RWPE1 (cell line): Measurements from ENCODE around the gene KRTAP4-7.
"Not testable (repeated sequence)": the region's sequence is repeated elsewhere in the genome, so short reads cannot be mapped to it uniquely, and the experiment has no call there.

Source experiments
- CTCF ChIA-PET: fragments of 350-600 bp; sonication (Branson Sonifier 250); formaldehyde crosslinking; extraction: SDS; loops from one replicate; lab custom pipeline; 2021; lab: Yijun Ruan, JAX
- POLR2A ChIA-PET: fragments of 400-600 bp; formaldehyde crosslinking; extraction: SDS; loops from one replicate; lab custom pipeline; 2020; ENCODE audit warnings: antibody characterized with exemption; ENCODE audit not compliant: low non-redundant PET; lab: Yijun Ruan, JAX
- DNase-seq: peaks from one replicate; pipeline ENCODE4 v3.0.0; 2012; ENCODE audit warnings: low spot score
- H3K27ac ChIP-seq: fragments of 450-650 bp; 2 replicates; pipeline ENCODE4 v1.5.1; 2017
- CTCF ChIP-seq: fragments of 450-650 bp; conservative IDR thresholded peaks from 2 replicates; pipeline ENCODE4 v1.5.1; 2017; ENCODE audit warnings: low read depth, mild to moderate bottlenecking

Gene KRTAP4-7

GRCh38 chr17:41107941-41108450, 24.0 kb downstream of the KRTAP4-7 start:
- H3K27ac ChIP-seq = no peak overlapping the region
- DNase-seq = no peak
- TF ChIP-seq CTCF = no peak
- POLR2A ChIA-PET = no interaction called here
- CTCF ChIA-PET = interaction anchor here (0.7 kb wide), 1 partner anchor 304 kb away, joined by 7 read pairs; no protein-coding TSS in a partner anchor

GRCh38 chr17:41108728-41109386, 24.9 kb downstream of the KRTAP4-7 start:
- H3K27ac ChIP-seq, DNase-seq, POLR2A ChIA-PET: not testable (repeated sequence)
- CTCF ChIA-PET = interaction anchor here (0.7 kb wide), 1 partner anchor 305 kb away, joined by 7 read pairs; no protein-coding TSS in a partner anchor

DNA sequence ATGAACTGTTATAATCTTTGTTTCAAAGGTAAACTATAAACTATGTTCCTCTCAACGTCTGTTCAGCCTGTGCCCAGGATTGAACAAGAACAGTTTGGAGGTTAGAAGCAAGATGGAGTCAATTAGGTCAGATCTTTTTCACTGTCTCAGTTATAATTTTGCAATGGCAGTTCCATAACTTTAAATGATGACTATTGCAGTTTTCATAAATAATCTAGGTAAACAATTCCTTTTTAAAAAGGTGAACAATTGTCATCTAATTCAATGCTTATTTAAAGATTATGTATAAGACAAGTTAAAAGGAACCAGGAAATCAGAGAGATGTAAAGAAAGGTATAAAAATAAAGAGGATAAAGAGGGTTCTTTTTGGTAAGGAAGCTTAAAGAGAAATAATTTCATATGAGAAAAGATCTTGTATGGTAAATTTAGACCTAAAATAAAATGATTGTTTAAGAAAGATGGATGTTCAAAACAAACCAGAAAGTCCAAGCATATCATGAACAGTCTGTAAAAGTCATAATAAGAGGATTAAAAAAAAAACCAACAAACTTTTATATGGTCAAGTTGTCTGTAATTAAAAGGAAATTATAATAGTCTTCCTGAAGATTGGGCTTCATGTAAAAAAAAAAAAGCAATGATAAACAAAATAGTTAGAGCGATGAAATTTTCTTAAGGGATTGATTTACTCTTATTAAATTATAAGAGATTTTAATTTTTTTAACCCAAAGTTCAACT, 27.4 kb downstream of the KRTAP4-7 start:
- CTCF ChIA-PET = no interaction called here
- no peak for DNase-seq
- H3K27ac ChIP-seq = no peak overlapping the region
- POLR2A ChIA-PET = no interaction called here
- no peak for TF ChIP-seq CTCF

GRCh38 chr17:41116297-41116696, 32.3 kb downstream of the KRTAP4-7 start:
- CTCF ChIA-PET = no interaction called here
- POLR2A ChIA-PET = no interaction called here
- no peak for TF ChIP-seq CTCF
- no peak for DNase-seq
- H3K27ac ChIP-seq = no peak overlapping the region

DNA sequence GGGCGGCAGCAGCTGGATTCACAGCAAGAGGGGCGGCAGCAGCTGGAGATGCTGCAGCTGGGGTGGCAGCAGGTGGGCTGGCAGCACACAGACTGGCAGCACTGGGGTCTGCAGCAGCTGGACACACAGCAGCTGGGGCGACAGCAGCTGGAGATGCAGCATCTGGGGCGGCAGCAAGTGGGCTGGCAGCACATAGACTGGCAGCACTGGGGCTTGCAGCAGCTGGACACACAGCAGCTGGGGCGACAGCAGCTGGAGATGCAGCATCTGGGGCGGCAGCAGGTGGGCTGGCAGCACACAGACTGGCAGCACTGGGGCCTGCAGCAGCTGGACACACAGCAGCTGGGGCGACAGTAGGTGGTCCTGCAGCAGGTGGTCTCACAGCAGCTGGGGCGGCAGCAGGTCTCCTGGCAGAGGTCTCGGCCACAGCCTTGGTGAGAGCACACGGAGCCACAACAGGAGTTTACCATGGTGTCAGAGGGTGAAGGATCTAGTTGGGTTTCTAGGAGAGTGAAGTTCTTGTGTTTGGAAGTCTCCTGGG, 34.0 kb downstream of the KRTAP4-7 start, which contains the start of gene KRTAP4-11:
KRTAP4-11 (minus strand) TSS at position 528 of the 541 bp plus-strand sequence; CDS start at position 470, 58 bp downstream.
- CTCF ChIA-PET, H3K27ac ChIP-seq, POLR2A ChIA-PET, DNase-seq: not testable (repeated sequence)

DNA sequence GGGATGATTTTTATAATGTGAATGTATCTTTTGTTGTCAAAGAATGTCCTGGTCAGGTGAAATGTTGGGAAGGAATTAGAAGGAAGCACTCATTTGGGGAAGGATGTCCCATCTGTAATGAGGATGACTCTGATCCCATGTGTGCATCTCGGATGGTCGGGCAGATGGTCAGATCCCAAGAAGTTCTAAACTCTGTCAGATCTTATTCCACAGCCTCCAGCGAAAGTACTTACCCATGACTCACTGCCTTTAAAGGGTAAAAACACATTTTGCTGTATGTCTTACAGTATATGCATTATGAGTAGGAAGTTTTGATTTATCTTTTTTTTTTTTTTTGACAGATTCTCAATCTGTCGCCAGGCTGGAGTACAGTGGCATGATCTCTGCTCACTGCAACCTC, 34.8 kb downstream of the KRTAP4-7 start:
- CTCF ChIA-PET = no interaction called here
- POLR2A ChIA-PET = no interaction called here
- H3K27ac ChIP-seq = no peak overlapping the region
- TF ChIP-seq CTCF = no peak
- no peak for DNase-seq

- H3K27ac ChIP-seq, POLR2A ChIA-PET, DNase-seq: not testable (repeated sequence)
- CTCF ChIA-PET = interaction anchor here (0.7 kb wide), 1 partner anchor 82 kb away, joined by 3 read pairs; no protein-coding TSS in a partner anchor
These were observed 36.0 kb downstream of the KRTAP4-7 start for GRCh38 chr17:41119696-41120690.
